GM18505 (cell line): ENCODE measurements around the gene GNAO1.
A peak's percentile ranks its signal among the peaks of the same experiment; 100 is the strongest.

Experiments
- ATAC-seq: cut with Tn5 transposase; IDR thresholded peaks from one replicate; pipeline ENCODE4 v1.9.1; 2021; ENCODE audit not compliant: unreplicated experiment
- POLR2A ChIP-seq: IDR thresholded peaks from 4 replicates; pipeline ENCODE4 v1.6.1; 2011; ENCODE audit warnings: borderline replicate concordance; ENCODE audit not compliant: insufficient read depth, insufficient read length; ENCODE audit errors: extremely low read depth

Gene GNAO1

DNA sequence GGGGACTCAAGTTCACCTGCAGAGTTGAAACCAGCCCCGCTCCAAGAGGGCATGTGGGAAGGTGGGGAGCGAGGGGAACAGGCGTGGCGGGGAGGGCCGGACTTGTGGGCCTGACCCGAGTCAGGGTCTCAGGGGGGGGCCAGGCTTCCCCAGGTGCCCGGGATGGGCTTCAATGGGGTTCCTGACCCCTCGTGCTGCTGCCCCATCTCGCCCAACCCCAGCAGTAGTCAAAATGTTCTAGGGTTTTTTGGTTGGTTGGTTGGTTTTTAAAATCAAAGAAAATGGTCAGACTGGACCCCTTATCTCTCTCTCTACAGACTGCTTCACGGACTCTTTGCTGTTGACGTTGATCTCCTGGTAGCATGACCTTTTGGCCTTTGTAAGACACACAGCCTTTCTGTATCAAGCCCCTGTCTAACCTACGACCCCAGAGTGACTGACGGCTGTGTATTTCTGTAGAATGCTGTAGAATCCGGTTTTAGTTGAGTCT, 164.5 kb downstream of the GNAO1 start:
- TF ChIP-seq POLR2A = no peak
- no peak for ATAC-seq

DNA sequence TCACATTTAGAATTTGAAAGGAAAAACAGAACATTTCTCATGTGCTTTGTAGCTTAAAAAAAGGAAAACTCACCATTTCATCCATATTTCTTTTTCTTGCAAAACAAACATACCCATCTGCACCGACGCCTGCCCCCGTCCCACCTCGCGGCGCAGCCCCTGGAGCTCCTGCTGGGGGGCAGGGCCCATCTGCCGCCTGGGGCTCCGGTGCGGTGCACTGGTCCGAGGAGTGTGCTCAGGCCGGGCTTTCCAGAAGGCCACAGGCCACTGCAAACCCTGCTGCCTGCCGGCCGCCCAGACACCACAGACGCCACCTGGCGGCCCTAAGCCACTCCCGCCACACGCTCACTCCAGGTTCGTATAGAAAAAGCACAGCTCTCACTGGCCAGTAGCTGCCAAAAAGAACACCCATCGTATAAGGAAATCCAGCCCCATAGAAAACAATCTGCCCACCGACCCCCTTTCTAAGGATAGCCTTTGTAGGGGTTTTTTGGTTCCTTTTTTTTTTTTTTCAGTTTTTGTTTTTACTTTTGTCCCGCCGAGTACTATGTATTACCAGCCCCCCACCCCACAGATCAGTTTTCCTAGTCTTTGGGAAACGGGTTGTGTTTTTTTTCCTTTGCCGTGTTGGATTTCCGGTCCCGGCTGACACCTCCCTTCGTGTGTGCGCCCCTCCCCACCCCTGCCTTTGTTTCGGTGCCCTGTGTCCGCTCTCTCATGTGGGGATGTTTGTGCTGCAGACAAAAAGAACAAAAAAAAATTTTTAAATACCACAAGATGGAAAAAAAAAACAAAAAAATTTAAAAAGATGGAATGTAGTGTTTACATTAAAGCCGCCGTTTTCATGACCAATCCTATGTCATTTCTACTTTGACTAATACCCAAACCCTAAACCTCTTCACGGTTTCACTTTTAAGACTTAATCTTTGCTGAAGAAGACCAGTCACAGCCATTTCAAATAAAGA, 165.3 kb downstream of the GNAO1 start:
- no peak for TF ChIP-seq POLR2A
- ATAC-seq = peak; percentile 77

DNA sequence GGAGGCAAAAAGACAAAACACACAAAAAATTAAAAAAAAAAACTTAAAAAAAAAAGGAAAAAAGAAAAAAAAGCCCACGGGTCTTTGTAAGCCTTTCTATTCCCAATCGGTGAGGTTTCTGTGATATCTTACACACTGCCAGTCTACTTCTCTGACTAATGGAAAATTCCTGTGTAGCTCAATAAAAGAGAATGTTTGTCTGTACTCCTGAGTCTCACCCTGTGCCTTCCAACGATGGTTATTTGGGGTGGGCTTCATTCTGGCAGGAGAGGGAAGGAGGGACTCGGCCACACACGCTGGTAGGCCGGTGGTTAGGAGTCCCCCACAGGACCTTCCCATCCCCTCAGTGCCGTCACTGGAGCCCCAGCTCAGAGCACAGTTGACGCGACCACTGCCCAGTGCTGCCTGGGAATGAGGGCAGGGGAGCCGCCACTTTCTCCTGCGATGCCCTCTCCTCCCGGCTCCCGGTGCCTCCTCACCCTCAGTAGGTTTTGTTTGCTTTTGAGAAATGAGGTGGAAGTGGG, 166.0 kb downstream of the GNAO1 start:
- no peak for TF ChIP-seq POLR2A
- ATAC-seq = no peak

DNA sequence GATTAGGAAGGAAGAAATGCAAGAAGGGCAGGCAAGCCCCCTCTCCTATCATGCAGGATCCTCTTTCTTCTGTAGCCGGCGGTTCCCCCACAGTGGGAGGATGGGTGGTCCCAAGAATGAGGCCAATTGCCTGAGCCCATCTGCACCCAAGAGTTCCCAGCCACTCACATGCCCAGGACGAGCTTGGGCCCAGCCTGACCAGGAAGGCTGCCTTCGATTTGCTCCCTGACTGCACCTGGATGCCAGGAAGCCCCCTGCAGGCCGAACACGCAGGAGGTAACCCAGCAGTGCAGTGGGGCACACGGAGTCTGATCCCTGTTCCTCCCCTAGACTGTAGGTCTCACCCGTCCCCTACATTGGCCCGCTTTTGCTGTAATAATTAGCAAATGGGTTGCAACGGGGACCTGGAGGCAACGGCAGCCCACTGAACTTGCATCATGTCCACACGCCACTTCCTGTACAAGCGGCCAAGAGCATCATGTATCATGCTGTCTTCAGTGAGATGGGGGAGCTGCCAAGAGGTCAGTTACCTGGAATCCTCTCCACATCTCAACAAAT, 166.6 kb downstream of the GNAO1 start:
- no peak for ATAC-seq
- no peak for TF ChIP-seq POLR2A

DNA sequence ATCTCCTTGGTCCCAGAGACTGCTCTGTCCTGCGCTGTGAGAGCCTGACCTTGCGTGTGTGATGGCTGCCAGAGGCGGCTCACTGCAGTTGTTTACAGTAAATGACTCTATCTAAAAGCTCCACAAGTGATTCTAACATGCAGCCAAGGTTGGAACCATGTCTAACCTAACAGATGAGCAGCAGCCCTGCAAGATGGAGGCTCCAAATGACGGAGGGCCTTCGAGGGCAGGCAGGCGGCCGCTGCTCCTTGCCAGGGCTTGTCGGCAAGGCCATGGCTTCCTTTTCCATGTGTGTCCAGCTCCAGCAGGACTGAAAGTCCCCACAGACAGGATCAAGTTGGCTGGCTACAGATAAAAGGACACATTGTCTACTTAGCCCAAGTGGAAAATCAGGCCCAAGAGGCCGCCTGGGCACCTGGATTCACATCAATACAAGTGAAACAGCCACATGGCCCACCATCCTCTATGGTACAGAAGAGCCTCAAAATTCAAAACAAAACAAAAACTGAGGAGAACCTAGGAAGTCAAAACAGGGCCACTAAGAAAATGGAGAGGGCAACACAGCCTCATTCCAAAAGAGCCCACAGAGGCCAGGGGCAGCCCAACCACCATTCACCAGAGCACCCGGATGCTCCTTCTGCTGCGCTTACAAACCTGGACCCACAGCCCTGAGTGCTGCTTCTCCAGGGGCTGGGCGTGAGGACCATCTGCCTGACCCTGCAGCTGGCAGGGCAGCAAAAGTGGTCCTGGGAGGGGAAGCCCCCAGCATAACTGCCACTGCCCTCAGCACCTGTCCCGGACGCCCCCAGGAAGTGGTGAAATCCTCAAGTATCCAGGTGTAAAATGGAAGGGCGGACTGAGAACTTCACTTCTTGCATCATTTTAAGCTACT, 169.1 kb downstream of the GNAO1 start:
- ATAC-seq = no peak

DNA sequence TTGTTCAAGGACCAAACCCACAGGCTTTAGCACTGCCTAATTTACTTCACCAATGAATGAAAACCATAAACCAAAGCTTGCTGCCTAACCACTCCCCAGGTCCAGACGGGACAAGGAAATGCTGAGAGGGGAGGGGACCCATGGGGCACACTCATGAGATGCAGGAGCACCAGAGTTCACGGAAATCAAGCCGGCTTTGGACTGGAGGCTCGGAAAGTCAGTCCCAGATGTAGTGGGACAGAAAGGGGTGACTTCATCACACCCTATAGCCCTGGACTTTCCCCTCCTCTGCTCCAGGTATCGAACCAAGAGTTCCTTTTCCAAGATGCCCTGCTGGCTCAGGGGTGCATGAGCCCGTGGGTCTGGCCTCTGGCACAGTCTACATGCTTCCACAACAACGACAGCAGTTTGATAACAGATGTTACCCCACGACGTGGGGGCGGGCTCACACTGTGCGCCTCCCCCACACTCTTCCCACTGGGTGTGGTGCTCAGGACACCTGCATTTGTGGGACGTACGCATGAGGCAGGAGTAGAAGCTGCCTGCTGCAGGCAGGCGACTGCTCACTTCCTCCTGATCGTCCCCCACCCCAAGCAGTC, 170.9 kb downstream of the GNAO1 start:
- ATAC-seq = no peak
- TF ChIP-seq POLR2A = no peak

More for the DNA sequence above, 169.1 kb downstream of the GNAO1 start:
- TF ChIP-seq POLR2A = no peak

DNA sequence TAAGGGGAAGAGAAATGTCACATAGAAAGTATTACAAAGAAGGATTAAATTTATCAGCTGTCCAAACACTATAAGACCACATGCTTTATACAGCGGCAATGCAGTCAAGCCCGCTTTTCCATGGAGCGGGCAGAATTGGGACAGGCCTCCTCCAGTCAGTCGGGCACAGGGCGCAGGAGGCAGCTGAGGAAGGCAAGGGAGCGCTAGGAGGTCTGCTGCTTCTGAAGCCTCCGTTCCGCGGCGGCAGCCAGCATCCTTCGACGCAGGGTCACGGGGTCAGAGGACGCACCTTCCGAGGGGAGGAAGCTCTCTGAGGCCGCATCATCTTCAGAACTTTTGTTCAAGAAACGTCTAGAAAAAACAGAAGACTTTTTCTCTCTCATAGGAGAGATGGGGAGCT, 171.4 kb downstream of the GNAO1 start:
- TF ChIP-seq POLR2A = no peak
- ATAC-seq = no peak

DNA sequence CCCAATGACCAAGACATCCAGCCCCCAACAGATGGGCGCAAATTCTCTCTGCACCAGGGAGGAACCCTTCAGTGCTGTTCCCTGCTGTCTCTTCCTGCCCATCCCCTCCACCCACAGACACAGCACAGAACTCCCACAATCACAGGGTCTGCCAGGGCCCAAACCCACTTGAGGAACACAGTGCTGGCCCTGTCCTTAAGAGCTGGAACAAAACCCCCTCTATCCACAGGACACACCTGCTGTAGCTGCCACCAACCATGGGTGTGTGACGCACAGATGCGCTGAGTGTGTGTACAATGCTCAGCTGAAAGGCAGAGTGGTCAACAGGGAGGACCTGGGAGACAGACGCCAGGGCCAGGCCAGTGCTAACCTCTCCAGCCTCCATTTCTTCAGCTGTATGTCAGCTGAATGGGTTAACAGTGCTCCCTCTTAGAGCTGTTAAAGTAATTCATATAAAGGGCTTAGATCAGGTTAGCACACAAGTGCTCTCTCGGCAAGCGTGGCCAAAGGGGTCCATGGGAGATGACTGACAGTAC, 172.0 kb downstream of the GNAO1 start:
- no peak for ATAC-seq
- no peak for TF ChIP-seq POLR2A

DNA sequence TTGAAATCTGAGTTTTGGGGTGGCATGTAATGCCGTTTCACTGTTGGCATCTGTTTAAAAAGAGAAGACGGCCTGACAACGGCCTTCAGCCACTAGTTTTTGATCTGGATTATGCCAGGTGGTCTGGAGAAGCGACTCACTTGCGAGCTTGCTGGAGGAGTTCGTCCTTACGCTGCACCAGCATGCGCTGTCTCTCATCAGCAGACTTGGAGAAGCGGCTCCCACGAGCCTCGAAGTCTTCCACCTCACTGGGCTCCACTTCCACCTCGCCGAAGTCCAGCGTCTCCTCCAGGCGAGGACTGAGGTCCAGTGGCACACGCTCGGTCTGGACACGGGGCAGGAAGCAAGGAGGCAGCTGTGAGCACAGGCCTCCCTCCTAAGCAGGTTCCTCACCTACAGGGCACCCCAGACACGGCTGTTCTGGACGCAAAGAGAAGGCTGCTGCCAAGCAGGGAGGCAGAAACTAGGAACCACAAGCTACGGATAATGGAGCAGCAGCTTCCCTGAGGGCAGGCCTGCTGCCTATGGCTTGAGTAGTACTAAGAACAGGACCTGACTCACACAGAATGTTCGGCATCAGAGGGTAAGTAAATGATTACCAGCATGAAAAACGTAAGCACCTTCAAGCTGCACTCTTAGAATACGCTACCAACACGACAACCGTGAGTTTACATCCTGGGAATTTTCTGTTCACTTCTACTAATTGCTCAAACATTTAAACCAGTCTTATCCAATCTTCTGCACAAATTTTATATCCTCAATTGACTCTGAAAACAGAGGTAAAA, 172.7 kb downstream of the GNAO1 start:
- ATAC-seq = no peak
- no peak for TF ChIP-seq POLR2A

DNA sequence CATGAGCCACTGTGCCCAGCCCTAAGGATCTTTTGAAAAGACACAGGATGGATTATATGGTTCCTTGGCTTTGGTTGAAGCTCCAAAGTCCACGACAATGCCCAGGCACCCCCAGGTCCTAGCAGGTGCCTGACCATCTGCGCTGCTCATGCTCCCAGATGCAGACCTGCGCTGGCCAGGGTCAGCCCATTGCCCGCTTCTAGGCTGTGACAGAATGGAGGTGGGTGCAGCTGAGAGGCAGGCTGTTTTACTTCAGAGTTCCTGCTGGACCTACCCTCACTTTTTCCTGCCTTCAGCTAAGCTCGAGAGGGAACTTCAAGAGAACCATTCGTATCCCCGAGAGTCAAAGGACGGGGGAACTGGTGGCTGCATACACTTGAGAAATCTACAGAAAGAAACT, 173.6 kb downstream of the GNAO1 start:
- TF ChIP-seq POLR2A = no peak
- ATAC-seq = no peak

DNA sequence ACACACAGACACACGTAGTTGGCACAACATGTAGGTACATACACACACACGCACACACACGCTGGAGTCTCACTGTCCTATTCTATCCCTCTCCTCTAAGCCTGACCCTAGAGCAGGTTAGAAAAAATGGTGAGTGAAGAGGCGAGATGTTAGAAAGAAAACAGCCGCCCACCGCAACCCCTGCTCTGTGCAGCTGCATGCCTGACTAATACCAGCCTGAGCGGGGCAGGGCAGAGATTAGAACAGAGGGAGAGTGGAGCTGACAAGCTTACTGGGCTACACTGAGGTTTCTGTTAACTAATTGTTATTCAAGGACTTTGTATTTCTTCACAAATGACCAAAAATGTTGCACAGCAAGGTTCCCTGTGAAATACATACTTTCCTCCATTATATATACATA, 174.3 kb downstream of the GNAO1 start:
- no peak for ATAC-seq
- TF ChIP-seq POLR2A = no peak

DNA sequence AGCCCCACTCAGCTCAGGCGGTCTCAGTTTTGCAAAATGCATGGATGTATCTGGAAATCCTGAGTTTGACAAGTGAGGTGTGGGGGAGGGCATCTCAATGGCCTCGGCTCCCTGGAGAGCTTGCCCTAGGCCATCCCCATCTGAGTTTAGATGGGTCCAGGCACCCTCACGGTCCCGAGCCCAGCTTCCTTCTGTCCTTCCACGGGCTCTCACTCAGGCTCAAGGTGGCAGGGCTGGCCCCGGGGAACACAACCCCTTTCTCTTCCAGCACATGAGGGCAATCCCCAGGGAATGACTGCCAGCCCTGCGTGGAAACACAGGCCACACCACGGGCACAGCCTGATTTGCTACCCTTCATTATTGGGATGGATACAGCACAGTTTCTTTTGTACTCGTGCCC, 175.7 kb downstream of the GNAO1 start:
- no peak for ATAC-seq

More for the DNA sequence above, 175.7 kb downstream of the GNAO1 start:
- no peak for TF ChIP-seq POLR2A
